Rectal smooth muscle tissue (tissue), 1 donor: ENCODE measurements around the gene ICAM1.

Experiments
- H3K27ac ChIP-seq: one replicate; pipeline ENCODE4 v1.7.0; 2013; ENCODE audit warnings: low read depth, low read length, inconsistent platforms
- H3K27me3 ChIP-seq: one replicate; pipeline ENCODE4 v1.7.0; 2013; ENCODE audit warnings: low read length; ENCODE audit not compliant: control insufficient read depth, insufficient read depth
- H3K36me3 ChIP-seq: one replicate; pipeline ENCODE4 v1.7.0; 2013; ENCODE audit warnings: low read length; ENCODE audit not compliant: control insufficient read depth, insufficient read depth
- H3K4me1 ChIP-seq: one replicate; pipeline ENCODE4 v1.7.0; 2013; ENCODE audit warnings: low read length; ENCODE audit not compliant: control insufficient read depth, insufficient read depth
- H3K4me3 ChIP-seq: one replicate; pipeline ENCODE4 v1.7.0; 2013; ENCODE audit warnings: low read length
- H3K9ac ChIP-seq: one replicate; pipeline ENCODE4 v1.7.0; 2013; ENCODE audit warnings: low read length

ICAM1 gene

GRCh38 chr19:10251792-10252694, 18.9 kb upstream of the ICAM1 start, which contains the start of gene MRPL4:
Gene MRPL4, plus strand, starts transcription at chr19:10252214. Its CDS starts 40 bp downstream, at chr19:10252254.
- Histone ChIP-seq H3K4me3 (peak within 1 kb of the TSS; percentile 95), H3K36me3 (peaks cover 9% of the 10 kb centered on the region), H3K27me3 (no peaks in the 10 kb centered on the region), H3K4me1 (peaks cover 5% of the 10 kb centered on the region), H3K9ac (peak within 1 kb of the TSS; percentile 64), H3K27ac (peak within 1 kb of the TSS; percentile 85)

- peaks cover 5% of the 10 kb centered on the region for H3K4me1 ChIP-seq
- peak overlapping the region; percentile 85 for H3K27ac ChIP-seq
- peak overlapping the region; percentile 95 for H3K4me3 ChIP-seq
- no peaks in the 10 kb centered on the region for H3K27me3 ChIP-seq
- H3K36me3 ChIP-seq, result peaks cover 14% of the 10 kb centered on the region
- peak overlapping the region; percentile 64 for H3K9ac ChIP-seq
Measured at GRCh38 chr19:10252707-10253106, 18.2 kb upstream of the ICAM1 start.

- Histone ChIP-seq H3K4me3 (no peak overlapping the region), H3K9ac (no peak overlapping the region), H3K36me3 (peaks cover 17% of the 10 kb centered on the region), H3K4me1 (peaks cover 5% of the 10 kb centered on the region), H3K27me3 (no peaks in the 10 kb centered on the region), H3K27ac (no peak overlapping the region)
Measured at GRCh38 chr19:10254244-10254643, 16.7 kb upstream of the ICAM1 start.

- Histone ChIP-seq H3K36me3 (peaks cover 17% of the 10 kb centered on the region), H3K4me3 (no peak overlapping the region), H3K4me1 (peaks cover 5% of the 10 kb centered on the region), H3K9ac (no peak overlapping the region), H3K27me3 (no peaks in the 10 kb centered on the region), H3K27ac (no peak overlapping the region)
Measured at GRCh38 chr19:10255358-10255757, 15.6 kb upstream of the ICAM1 start.

- no peaks in the 10 kb centered on the region for H3K27me3 ChIP-seq
- H3K27ac ChIP-seq, result no peak overlapping the region
- H3K36me3 ChIP-seq, result peaks cover 17% of the 10 kb centered on the region
Measured at GRCh38 chr19:10256551-10256950, 14.4 kb upstream of the ICAM1 start.

GRCh38 chr19:10256970-10257615, 13.8 kb upstream of the ICAM1 start:
- H3K4me1 ChIP-seq, result peaks cover 5% of the 10 kb centered on the region
- peaks cover 17% of the 10 kb centered on the region for H3K36me3 ChIP-seq
- no peak overlapping the region for H3K9ac ChIP-seq
- H3K4me3 ChIP-seq, result no peak overlapping the region
- H3K27ac ChIP-seq, result no peak overlapping the region
- H3K27me3 ChIP-seq, result no peaks in the 10 kb centered on the region

More at GRCh38 chr19:10256551-10256950, 14.4 kb upstream of the ICAM1 start:
- peaks cover 5% of the 10 kb centered on the region for H3K4me1 ChIP-seq
- no peak overlapping the region for H3K4me3 ChIP-seq
- no peak overlapping the region for H3K9ac ChIP-seq

- no peak overlapping the region for H3K27ac ChIP-seq
- H3K36me3 ChIP-seq, result peaks cover 17% of the 10 kb centered on the region
- H3K9ac ChIP-seq, result no peak overlapping the region
- no peaks in the 10 kb centered on the region for H3K27me3 ChIP-seq
- no peaks in the 10 kb centered on the region for H3K4me1 ChIP-seq
- no peak overlapping the region for H3K4me3 ChIP-seq
Measured at GRCh38 chr19:10258080-10258710, 12.7 kb upstream of the ICAM1 start.

GRCh38 chr19:10259162-10259905, 11.6 kb upstream of the ICAM1 start:
- H3K9ac ChIP-seq, result no peak overlapping the region

GRCh38 chr19:10260141-10260584, 10.8 kb upstream of the ICAM1 start:
- Histone ChIP-seq H3K4me1 (no peaks in the 10 kb centered on the region), H3K27me3 (no peaks in the 10 kb centered on the region), H3K36me3 (peaks cover 16% of the 10 kb centered on the region), H3K4me3 (no peak overlapping the region), H3K27ac (no peak overlapping the region), H3K9ac (no peak overlapping the region)

More at GRCh38 chr19:10259162-10259905, 11.6 kb upstream of the ICAM1 start:
- H3K36me3 ChIP-seq, result peaks cover 17% of the 10 kb centered on the region
- H3K27me3 ChIP-seq, result no peaks in the 10 kb centered on the region
- H3K27ac ChIP-seq, result no peak overlapping the region
- H3K4me1 ChIP-seq, result no peaks in the 10 kb centered on the region
- no peak overlapping the region for H3K4me3 ChIP-seq

GRCh38 chr19:10262771-10263170, 8.1 kb upstream of the ICAM1 start:
- Histone ChIP-seq H3K4me3 (no peak overlapping the region), H3K27ac (no peak overlapping the region), H3K27me3 (no peaks in the 10 kb centered on the region), H3K4me1 (no peaks in the 10 kb centered on the region), H3K9ac (no peak overlapping the region), H3K36me3 (peaks cover 3% of the 10 kb centered on the region)

GRCh38 chr19:10266706-10267105, 4.2 kb upstream of the ICAM1 start:
- Histone ChIP-seq H3K9ac (no peak overlapping the region), H3K36me3 (no peaks in the 10 kb centered on the region), H3K4me3 (no peak overlapping the region), H3K27ac (no peak overlapping the region), H3K27me3 (no peaks in the 10 kb centered on the region), H3K4me1 (no peaks in the 10 kb centered on the region)

GRCh38 chr19:10268071-10268470, 2.8 kb upstream of the ICAM1 start:
- H3K27ac ChIP-seq, result no peak overlapping the region
- no peaks in the 10 kb centered on the region for H3K4me1 ChIP-seq
- no peak overlapping the region for H3K9ac ChIP-seq
- no peaks in the 10 kb centered on the region for H3K27me3 ChIP-seq
- H3K36me3 ChIP-seq, result no peaks in the 10 kb centered on the region
- H3K4me3 ChIP-seq, result no peak overlapping the region
